ENCODE data around the gene OGDH. TPM values are rescaled to one million over a fixed set of nuclear protein-coding genes. Genes with fewer than 3 reads are reported as not detected.

The OGDH gene
- total RNA-seq, 2 donors from 2014 or later: 77.6 to 128 TPM

DNA sequence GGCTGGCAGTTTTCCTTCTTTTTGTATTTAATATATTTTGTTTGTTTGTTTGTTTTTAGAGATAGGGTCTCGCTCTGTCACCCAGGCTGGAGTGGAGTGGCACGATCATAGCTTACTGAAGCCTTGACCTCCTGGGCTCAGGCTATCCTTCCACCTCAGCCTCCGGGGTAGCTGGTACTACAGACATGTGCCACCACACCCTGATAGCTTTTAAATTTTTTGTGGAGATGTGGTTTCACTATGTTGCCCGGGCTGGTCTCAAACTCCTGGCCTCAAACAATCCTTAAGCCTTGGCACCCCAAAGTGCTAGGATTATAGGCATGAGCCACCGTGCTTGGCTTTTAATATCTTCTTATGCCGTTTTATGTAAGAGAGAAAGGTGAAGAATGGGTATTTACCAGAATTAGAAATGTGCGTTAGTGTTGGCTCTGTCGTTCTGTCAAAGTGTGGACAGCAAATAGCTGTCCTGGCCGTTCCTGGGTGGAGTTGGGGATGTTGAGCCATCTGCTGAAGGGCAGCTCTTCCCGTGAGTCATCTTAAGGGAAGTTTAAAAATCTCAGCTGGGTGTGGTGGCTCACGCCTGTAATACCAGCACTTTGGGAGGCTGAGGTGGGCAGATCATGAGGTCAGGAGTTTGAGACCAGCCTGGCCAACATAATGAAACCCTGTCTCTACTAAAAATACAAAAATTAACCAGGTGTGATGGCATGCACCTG is 14.8 kb downstream of the OGDH start:
- peaks cover 75% of the 10 kb centered on the region for H3K4me1 Mint-ChIP-seq
- no peaks in the 10 kb centered on the region for H3K27me3 Mint-ChIP-seq
- H3K36me3 Mint-ChIP-seq (ENCODE audit: low read depth): peaks cover 50% of the 10 kb centered on the region
- H3K9me3 Mint-ChIP-seq: no peaks in the 10 kb centered on the region
- H3K27ac Mint-ChIP-seq: peak overlapping the region; percentile 85
- peak overlapping the region; percentile 78 for H3K4me3 Mint-ChIP-seq
- no peak for ATAC-seq (replicated peaks)

DNA sequence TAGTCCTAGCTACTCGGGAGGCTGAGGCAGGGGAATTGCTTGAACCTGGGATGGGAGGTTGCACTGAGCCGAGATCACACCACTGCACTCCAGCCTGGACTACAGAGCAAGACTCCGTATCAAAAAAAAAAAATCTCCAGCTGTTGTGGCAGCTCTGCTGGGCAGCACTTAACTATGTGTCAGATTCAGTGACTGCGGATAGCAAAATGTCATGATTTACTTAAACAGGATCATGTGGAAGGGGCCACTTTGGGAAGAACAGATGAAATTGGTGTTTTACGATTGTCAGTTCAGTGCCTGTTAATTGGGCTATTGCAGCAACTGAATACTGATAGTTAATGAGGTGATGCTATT is 15.3 kb downstream of the OGDH start:
- Mint-ChIP-seq H3K4me1 (peaks cover 79% of the 10 kb centered on the region), H3K9me3 (no peaks in the 10 kb centered on the region), H3K36me3 (ENCODE audit: low read depth) (peaks cover 55% of the 10 kb centered on the region), H3K27me3 (no peaks in the 10 kb centered on the region), H3K4me3 (peak overlapping the region; percentile 78), H3K27ac (peak overlapping the region; percentile 85)
- no peak for ATAC-seq (replicated peaks)

- peak overlapping the region; percentile 89 for H3K27ac Mint-ChIP-seq
- ATAC-seq (replicated peaks): peak; percentile 83
- no peaks in the 10 kb centered on the region for H3K9me3 Mint-ChIP-seq
- peaks cover 60% of the 10 kb centered on the region for H3K36me3 Mint-ChIP-seq (ENCODE audit: low read depth)
- no peaks in the 10 kb centered on the region for H3K27me3 Mint-ChIP-seq
- peak overlapping the region; percentile 78 for H3K4me3 Mint-ChIP-seq
- peaks cover 74% of the 10 kb centered on the region for H3K4me1 Mint-ChIP-seq
Observed at GRCh38 chr7:44622342-44623151, 16.1 kb downstream of the OGDH start.

GRCh38 chr7:44624318-44624717 is 17.9 kb downstream of the OGDH start:
- peaks cover 57% of the 10 kb centered on the region for H3K36me3 Mint-ChIP-seq (ENCODE audit: low read depth)
- ATAC-seq (replicated peaks): peak; percentile 12
- peak overlapping the region; percentile 89 for H3K27ac Mint-ChIP-seq
- H3K4me1 Mint-ChIP-seq: peaks cover 61% of the 10 kb centered on the region
- H3K4me3 Mint-ChIP-seq: peak overlapping the region; percentile 78
- no peaks in the 10 kb centered on the region for H3K9me3 Mint-ChIP-seq
- H3K27me3 Mint-ChIP-seq: no peaks in the 10 kb centered on the region

GRCh38 chr7:44625526-44626471 is 19.4 kb downstream of the OGDH start:
- H3K4me3 Mint-ChIP-seq: peak overlapping the region; percentile 78
- peak overlapping the region; percentile 89 for H3K27ac Mint-ChIP-seq
- ATAC-seq (replicated peaks): no peak
- peaks cover 59% of the 10 kb centered on the region for H3K36me3 Mint-ChIP-seq (ENCODE audit: low read depth)
- H3K27me3 Mint-ChIP-seq: no peaks in the 10 kb centered on the region
- H3K9me3 Mint-ChIP-seq: no peaks in the 10 kb centered on the region
- H3K4me1 Mint-ChIP-seq: peaks cover 65% of the 10 kb centered on the region

DNA sequence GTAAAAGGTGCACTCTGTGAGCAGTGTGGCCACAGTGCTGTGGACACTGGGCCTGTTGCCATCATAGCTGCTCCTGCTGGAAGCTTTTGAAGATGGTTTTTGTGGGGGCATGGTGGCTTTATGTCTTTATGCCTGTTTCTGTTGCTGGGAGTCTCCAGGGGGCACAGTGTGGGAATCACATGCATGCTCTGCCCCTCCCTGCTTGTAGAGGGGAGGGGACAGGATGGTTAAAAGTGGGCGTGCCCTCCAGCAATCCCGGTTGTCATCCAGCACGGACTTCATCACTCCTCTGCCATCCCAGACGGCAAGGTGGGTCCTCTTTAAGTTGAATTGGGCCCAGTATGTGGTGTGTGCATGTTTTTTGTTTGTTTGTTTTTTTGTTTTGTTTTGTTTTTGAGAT is 20.2 kb downstream of the OGDH start:
- ATAC-seq (replicated peaks): no peak
- H3K4me1 Mint-ChIP-seq: peaks cover 68% of the 10 kb centered on the region
- H3K27ac Mint-ChIP-seq: peak overlapping the region; percentile 89
- peak overlapping the region; percentile 78 for H3K4me3 Mint-ChIP-seq
- H3K36me3 Mint-ChIP-seq (ENCODE audit: low read depth): peaks cover 64% of the 10 kb centered on the region
- no peaks in the 10 kb centered on the region for H3K27me3 Mint-ChIP-seq
- H3K9me3 Mint-ChIP-seq: no peaks in the 10 kb centered on the region

- Mint-ChIP-seq H3K27me3 (no peaks in the 10 kb centered on the region), H3K36me3 (ENCODE audit: low read depth) (peaks cover 63% of the 10 kb centered on the region), H3K9me3 (no peaks in the 10 kb centered on the region), H3K27ac (peak overlapping the region; percentile 99), H3K4me1 (peaks cover 64% of the 10 kb centered on the region), H3K4me3 (peak overlapping the region; percentile 84)
- no peak for ATAC-seq (replicated peaks)
Observed at GRCh38 chr7:44629829-44630522, 23.5 kb downstream of the OGDH start.

DNA sequence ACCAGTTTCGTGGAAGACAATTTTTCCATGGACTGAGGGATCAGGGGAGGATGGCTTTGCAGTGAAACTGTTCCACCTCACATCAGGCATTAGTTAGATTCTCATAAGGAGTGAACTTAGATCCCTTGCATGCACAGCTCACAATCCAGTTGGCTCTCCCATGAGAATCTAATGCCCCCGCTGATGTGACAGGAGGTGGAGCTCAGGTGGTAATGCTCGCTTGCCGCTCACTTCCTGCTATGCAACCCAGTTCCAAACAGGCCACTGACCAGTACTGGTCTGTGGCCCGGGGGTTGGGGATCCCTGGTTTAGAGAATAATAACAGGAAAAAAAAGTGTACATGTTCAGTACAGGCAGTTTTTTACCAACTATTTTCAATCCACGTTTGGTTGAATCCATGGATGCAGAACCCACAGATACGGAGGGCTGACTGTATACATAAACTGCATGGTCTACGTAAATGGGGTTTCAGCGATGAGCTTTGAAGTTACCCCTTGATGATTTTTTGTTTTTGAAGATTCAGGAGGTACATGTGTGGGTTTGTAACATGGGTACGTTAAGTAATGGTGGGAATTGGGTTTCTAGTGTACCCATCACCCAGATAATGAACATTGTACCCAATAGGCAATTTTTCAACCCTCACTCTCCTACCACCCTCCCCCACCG is 24.5 kb downstream of the OGDH start:
- H3K27me3 Mint-ChIP-seq: no peaks in the 10 kb centered on the region
- peak overlapping the region; percentile 99 for H3K27ac Mint-ChIP-seq
- H3K36me3 Mint-ChIP-seq (ENCODE audit: low read depth): peaks cover 53% of the 10 kb centered on the region
- peak overlapping the region; percentile 84 for H3K4me3 Mint-ChIP-seq
- no peak for ATAC-seq (replicated peaks)
- peaks cover 59% of the 10 kb centered on the region for H3K4me1 Mint-ChIP-seq
- no peaks in the 10 kb centered on the region for H3K9me3 Mint-ChIP-seq

DNA sequence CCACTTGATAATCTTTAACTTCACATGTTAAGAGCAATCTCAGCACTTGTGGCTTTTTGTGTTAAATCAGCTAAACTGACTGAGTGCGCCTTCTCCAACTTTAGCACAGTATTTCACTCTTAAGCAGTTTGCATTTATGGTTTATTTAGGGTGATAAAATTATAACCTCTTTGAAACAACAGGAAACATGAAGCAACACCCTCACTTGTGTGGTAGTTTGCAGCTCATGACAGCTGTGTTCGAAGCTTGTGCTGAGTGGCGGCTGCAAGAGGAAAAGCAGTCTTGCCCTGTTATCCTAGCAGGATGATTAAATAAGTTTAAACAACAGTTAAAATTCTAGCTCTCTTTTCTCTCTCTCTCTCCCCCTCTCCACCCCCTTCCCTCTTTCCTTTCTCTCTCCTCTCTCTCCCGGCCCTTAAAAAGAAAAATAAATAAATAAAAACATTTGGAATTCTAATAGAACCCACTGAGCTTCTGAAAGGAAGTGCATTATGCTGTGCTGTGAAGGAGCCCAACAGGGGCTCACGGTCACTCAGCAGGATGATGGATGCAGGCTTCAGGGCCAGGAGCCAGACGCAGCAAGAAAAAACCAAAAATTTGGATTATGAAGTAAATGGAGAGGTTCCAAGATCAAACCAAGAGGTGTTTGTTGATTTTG is 25.2 kb downstream of the OGDH start:
- Mint-ChIP-seq H3K9me3 (no peaks in the 10 kb centered on the region), H3K4me3 (peak overlapping the region; percentile 84), H3K27me3 (no peaks in the 10 kb centered on the region), H3K27ac (peak overlapping the region; percentile 99), H3K36me3 (ENCODE audit: low read depth) (peaks cover 47% of the 10 kb centered on the region), H3K4me1 (peaks cover 56% of the 10 kb centered on the region)
- no peak for ATAC-seq (replicated peaks)

DNA sequence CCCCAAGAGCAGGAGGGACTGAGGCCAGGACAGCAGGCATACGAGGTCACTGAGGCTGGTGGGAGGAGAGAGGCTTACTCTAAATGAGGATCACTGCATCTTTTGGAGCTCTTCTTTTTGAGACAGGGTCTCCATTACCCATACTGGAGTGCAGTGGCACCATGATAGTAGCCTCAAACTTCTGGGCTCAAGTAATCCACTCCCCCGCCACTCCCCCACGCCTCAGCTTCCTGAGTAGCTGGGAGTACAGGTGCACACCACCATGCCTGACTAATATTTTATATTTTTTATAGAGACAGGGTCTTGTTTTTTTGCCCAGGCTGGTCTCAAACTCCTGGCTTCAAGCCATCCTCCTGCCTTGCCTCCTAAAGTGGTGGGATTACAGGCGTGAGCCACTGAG is 25.8 kb downstream of the OGDH start:
- Mint-ChIP-seq H3K27ac (peak overlapping the region; percentile 99), H3K9me3 (no peaks in the 10 kb centered on the region), H3K36me3 (ENCODE audit: low read depth) (peaks cover 41% of the 10 kb centered on the region), H3K4me1 (peaks cover 60% of the 10 kb centered on the region), H3K27me3 (no peaks in the 10 kb centered on the region), H3K4me3 (peak overlapping the region; percentile 84)
- ATAC-seq (replicated peaks): no peak

DNA sequence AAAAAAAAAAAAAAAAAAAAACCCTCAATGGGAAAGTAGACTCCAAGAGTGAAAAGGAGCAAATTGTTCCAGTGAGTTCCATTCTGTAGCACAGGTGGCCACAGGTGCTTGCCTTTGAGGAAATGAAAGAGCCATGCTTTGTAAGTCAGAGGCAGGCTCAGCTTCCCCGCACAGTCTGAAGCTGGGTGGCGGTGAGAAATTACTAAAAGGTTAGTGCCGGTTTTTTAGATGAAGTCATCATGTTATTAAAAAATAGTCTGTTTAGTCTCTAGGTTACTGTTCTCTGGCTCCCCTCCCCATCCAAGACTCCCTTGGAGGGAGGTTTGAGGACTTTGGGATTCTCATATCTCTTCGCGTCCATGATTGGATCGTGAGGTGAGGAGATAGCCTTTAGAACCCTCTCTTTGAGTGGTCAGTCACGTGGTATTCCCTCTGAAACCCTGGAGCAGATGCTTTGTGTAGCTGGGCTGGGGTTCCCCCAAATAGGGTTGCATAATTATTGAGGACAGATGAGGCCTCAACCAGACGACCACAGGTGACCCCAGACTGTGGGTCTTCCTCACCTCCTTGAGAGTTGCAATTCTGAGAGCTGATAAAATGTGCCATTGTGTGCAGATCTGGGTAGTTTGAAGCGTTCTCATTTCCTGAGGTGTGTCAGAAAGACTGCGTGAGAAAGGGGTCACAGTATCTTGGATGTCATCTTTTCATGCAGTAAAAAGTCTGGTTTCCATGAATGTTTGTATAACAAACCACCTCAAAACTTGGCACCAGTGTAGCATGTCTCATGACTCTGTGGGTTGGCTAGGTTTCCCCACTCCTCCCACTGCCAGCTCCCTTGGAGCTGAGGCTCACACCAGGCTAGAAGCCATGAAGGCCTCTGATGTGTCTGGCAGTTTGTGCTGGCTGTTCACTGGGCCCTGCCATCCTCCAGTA is 27.1 kb downstream of the OGDH start:
- no peaks in the 10 kb centered on the region for H3K9me3 Mint-ChIP-seq
- H3K27ac Mint-ChIP-seq: peak overlapping the region; percentile 99
- no peaks in the 10 kb centered on the region for H3K27me3 Mint-ChIP-seq
- peaks cover 70% of the 10 kb centered on the region for H3K4me1 Mint-ChIP-seq
- peaks cover 46% of the 10 kb centered on the region for H3K36me3 Mint-ChIP-seq (ENCODE audit: low read depth)
- H3K4me3 Mint-ChIP-seq: peak overlapping the region; percentile 84
- ATAC-seq (replicated peaks): peak; percentile 65

- ATAC-seq (replicated peaks): no peak
- Mint-ChIP-seq H3K4me3 (peak overlapping the region; percentile 84), H3K9me3 (no peaks in the 10 kb centered on the region), H3K4me1 (peaks cover 73% of the 10 kb centered on the region), H3K27me3 (no peaks in the 10 kb centered on the region), H3K27ac (peak overlapping the region; percentile 99), H3K36me3 (ENCODE audit: low read depth) (peaks cover 44% of the 10 kb centered on the region)
Observed at GRCh38 chr7:44634187-44634838, 27.9 kb downstream of the OGDH start.
